Central memory CD8-positive, alpha-beta T cell (primary cell): ENCODE results near the gene SIL1.

Experiments
- ATAC-seq: fragments of 150-1000 bp; cut with Tn5 transposase; replicated peaks from 2 replicates; pipeline ENCODE4 v1.10.0; 2022; ENCODE audit warnings: mild to moderate bottlenecking, moderate FRiP score, moderate number of reproducible peaks; ENCODE audit not compliant: poor library complexity, severe bottlenecking; ENCODE audit errors: extremely low read depth
- DNase-seq, 2 donors: peaks; one replicate each; pipeline ENCODE4 v3.0.0; 2021; ENCODE audit warnings: low spot score in 2 of 2
- H3K27ac Mint-ChIP-seq: one replicate; pipeline ENCODE4 v1.8.0; 2022; ENCODE audit warnings: low read depth, mild to moderate bottlenecking, moderate library complexity, mixed read lengths
- H3K27me3 Mint-ChIP-seq: one replicate; pipeline ENCODE4 v1.8.0; 2022; ENCODE audit warnings: mixed read lengths
- H3K36me3 Mint-ChIP-seq: one replicate; pipeline ENCODE4 v1.8.0; 2022; ENCODE audit warnings: mild to moderate bottlenecking, moderate library complexity, mixed read lengths; ENCODE audit not compliant: insufficient read depth
- H3K4me1 Mint-ChIP-seq: one replicate; pipeline ENCODE4 v1.8.0; 2022; ENCODE audit warnings: mixed read lengths
- H3K4me3 Mint-ChIP-seq: one replicate; pipeline ENCODE4 v1.8.0; 2022; ENCODE audit warnings: mild to moderate bottlenecking, moderate library complexity, mixed read lengths
- H3K9me3 Mint-ChIP-seq: one replicate; pipeline ENCODE4 v1.8.0; 2022; ENCODE audit warnings: mixed read lengths

SIL1 gene

DNA sequence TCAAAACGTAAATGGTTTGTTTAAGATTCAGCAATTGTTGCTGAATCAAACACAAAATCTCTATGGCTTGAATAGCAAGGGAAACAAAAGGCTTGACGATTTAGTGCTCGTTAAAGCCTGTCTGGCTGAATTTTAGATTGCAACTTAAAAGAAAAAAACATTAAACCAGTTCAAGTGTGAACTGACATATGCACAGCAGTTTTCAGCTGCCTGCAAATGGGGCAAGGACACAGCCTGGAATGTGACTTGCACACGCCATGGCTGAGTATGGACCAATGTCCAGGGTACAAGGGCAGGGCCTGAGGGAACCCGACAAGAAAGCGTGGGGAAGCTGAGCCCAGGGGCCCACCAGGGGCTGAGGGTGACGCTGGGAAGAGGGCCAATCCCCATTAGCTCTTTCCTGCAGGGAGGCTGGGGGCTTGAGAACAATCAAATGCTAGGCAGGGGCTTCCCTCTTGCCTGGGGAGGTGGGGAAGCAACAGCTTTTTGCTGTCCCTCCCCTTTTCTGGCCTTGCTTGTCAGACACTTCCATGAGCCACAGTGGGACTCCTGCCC lies 233.4 kb downstream of the SIL1 start:
- Mint-ChIP-seq H3K9me3 (no peaks in the 10 kb centered on the region), H3K27ac (no peak overlapping the region), H3K36me3 (peaks cover under 1% of the 10 kb centered on the region), H3K4me1 (peaks cover 1% of the 10 kb centered on the region), H3K27me3 (no peaks in the 10 kb centered on the region), H3K4me3 (no peak overlapping the region)
- DNase-seq = no peak
- no peak for ATAC-seq

GRCh38 chr5:138963763-138964371 lies 234.3 kb downstream of the SIL1 start:
- no peaks in the 10 kb centered on the region for H3K27me3 Mint-ChIP-seq
- no peak overlapping the region for H3K4me3 Mint-ChIP-seq
- ATAC-seq (no peak), DNase-seq (no peak)
- peaks cover 2% of the 10 kb centered on the region for H3K36me3 Mint-ChIP-seq
- H3K9me3 Mint-ChIP-seq = no peaks in the 10 kb centered on the region
- H3K4me1 Mint-ChIP-seq = no peaks in the 10 kb centered on the region
- no peak overlapping the region for H3K27ac Mint-ChIP-seq

- H3K4me3 Mint-ChIP-seq = no peak overlapping the region
- H3K36me3 Mint-ChIP-seq = peaks cover 3% of the 10 kb centered on the region
- no peaks in the 10 kb centered on the region for H3K9me3 Mint-ChIP-seq
- no peak for DNase-seq
- ATAC-seq = no peak
- no peaks in the 10 kb centered on the region for H3K4me1 Mint-ChIP-seq
- H3K27me3 Mint-ChIP-seq = no peaks in the 10 kb centered on the region
- no peak overlapping the region for H3K27ac Mint-ChIP-seq
Measured at GRCh38 chr5:138962614-138963370, 235.4 kb downstream of the SIL1 start.

DNA sequence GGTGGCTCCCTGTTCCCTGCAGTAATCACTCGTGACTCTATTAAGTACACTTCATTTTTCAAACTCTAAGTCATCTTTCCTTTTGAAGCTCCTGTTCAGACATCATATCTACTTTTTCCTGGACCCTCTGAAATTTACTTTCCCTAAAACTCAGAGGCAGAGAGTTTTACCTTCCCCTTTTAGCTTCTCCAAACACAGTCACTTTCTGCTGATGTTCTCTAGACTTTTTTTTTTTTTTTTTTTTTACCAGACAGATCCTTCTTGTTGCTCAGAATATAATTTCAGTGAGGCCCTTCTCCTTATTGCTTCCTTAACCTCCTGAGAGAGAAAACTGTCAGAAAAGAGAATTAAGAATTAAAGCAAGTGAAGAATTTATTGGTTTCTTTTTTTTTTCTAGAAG lies 236.4 kb downstream of the SIL1 start:
- no peaks in the 10 kb centered on the region for H3K9me3 Mint-ChIP-seq
- ATAC-seq = no peak
- H3K4me1 Mint-ChIP-seq = no peaks in the 10 kb centered on the region
- DNase-seq = no peak
- H3K36me3 Mint-ChIP-seq = peaks cover 4% of the 10 kb centered on the region
- H3K27me3 Mint-ChIP-seq = no peaks in the 10 kb centered on the region
- no peak overlapping the region for H3K4me3 Mint-ChIP-seq
- no peak overlapping the region for H3K27ac Mint-ChIP-seq

DNA sequence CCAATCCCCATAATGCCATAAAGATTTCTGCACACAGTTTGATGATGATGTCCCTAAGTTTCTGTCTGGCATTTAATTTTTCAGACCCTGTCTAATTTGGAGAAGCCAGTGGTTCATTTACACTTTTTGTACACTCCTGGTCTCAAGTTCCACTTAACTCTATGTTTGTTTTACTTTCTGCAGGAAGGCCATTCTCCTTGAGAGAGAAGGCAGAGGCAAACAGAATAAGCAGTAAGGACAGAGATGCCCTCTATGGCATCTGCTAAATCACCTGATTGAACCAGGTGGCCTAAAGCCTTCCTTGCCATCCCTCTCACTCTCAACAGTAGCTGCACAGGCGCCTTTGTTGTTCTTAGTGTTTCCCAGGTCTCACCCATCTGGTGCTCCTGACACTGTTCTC lies 236.9 kb downstream of the SIL1 start:
- no peaks in the 10 kb centered on the region for H3K27me3 Mint-ChIP-seq
- no peaks in the 10 kb centered on the region for H3K4me1 Mint-ChIP-seq
- H3K27ac Mint-ChIP-seq = no peak overlapping the region
- ATAC-seq = no peak
- peaks cover 4% of the 10 kb centered on the region for H3K36me3 Mint-ChIP-seq
- no peak overlapping the region for H3K4me3 Mint-ChIP-seq
- no peaks in the 10 kb centered on the region for H3K9me3 Mint-ChIP-seq
- DNase-seq = no peak

DNA sequence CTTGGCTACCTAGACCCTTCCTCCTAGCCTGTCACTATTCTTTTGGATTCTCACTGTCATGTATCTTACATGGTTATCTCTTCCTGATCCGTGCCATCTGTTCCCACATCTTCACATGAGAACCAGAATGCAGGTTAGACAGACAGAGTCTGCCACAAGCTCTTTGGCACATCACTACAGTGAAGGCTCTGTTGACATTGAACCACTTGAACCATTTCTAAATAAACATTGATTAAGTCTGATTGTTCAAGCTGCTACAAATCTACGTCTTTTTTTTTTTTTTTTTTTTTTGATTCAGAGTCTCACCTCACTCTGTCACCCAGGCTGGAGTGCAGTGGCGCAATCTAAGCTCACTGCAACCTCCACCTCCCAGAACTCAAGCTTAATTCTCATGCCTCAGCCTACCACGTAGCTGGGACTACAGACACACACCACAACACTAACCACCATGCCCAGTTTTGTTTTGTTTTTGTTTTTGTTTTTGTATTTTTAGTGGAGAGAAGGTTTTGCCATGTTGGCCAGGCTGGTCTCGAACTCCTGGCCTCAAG lies 237.9 kb downstream of the SIL1 start:
- DNase-seq = no peak
- no peak for ATAC-seq
- Mint-ChIP-seq H3K27ac (no peak overlapping the region), H3K4me1 (no peaks in the 10 kb centered on the region), H3K36me3 (peaks cover 4% of the 10 kb centered on the region), H3K9me3 (no peaks in the 10 kb centered on the region), H3K4me3 (no peak overlapping the region), H3K27me3 (no peaks in the 10 kb centered on the region)

DNA sequence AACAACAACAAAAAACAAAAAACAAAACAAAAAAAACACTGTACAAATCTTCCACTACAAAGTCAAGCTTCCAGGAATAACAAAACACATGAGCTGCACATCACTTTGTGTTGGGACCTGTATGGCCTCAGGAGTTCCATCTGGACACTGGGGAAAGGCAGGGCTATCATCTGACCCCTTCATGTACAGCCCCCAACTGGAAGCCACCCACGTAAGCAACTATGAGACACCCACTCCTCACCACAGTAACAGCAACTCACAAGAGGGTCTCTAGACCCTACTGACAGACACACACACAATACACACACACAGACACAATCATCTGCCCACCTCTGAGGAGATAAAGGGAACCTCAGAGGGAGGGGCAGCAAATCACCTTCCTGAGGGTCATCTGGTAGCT lies 241.4 kb downstream of the SIL1 start:
- DNase-seq (no peak), ATAC-seq (no peak)
- Mint-ChIP-seq H3K36me3 (peaks cover 4% of the 10 kb centered on the region), H3K4me3 (no peak overlapping the region), H3K27me3 (no peaks in the 10 kb centered on the region), H3K4me1 (peaks cover 20% of the 10 kb centered on the region), H3K9me3 (no peaks in the 10 kb centered on the region), H3K27ac (no peak overlapping the region)

GRCh38 chr5:138955671-138956295 lies 242.4 kb downstream of the SIL1 start:
- no peak for DNase-seq
- no peaks in the 10 kb centered on the region for H3K9me3 Mint-ChIP-seq
- H3K27me3 Mint-ChIP-seq = no peaks in the 10 kb centered on the region
- peaks cover 20% of the 10 kb centered on the region for H3K4me1 Mint-ChIP-seq
- H3K4me3 Mint-ChIP-seq = no peak overlapping the region
- no peak overlapping the region for H3K27ac Mint-ChIP-seq
- H3K36me3 Mint-ChIP-seq = peaks cover 4% of the 10 kb centered on the region
- no peak for ATAC-seq

DNA sequence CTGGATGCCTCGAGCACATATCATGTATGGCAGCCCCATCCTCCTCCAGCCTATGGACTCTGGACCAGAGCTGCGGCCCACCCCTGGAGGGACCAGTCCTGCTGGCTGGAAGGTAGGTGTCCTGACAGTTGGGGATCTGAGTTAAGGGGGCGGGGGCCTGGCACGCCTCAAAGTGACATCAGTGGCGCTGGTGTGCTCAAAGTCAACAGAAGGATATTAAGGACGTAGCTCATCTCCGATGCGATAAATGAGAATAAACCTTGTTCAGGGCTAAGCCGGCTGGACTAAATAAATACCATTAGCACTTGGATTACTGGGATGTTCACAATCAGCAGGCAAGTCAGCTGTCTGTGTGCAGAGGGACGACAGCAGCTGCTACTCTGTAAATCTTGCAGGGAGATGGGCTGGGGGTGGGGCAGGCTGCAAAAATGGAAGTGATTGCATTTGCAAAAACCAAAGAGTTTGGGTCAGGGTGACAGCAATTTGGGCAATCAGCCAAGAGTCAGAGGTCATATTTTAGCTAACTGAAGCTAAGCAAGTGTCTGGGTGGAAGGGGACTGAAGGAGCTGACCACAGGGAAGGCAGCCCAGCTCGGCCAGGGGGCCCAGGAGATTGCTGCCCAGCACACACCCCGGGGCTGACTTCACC lies 243.0 kb downstream of the SIL1 start:
- ATAC-seq (no peak), DNase-seq (no peak)
- no peaks in the 10 kb centered on the region for H3K9me3 Mint-ChIP-seq
- H3K27me3 Mint-ChIP-seq = no peaks in the 10 kb centered on the region
- peaks cover 4% of the 10 kb centered on the region for H3K36me3 Mint-ChIP-seq
- no peak overlapping the region for H3K4me3 Mint-ChIP-seq
- no peak overlapping the region for H3K27ac Mint-ChIP-seq
- peaks cover 20% of the 10 kb centered on the region for H3K4me1 Mint-ChIP-seq

DNA sequence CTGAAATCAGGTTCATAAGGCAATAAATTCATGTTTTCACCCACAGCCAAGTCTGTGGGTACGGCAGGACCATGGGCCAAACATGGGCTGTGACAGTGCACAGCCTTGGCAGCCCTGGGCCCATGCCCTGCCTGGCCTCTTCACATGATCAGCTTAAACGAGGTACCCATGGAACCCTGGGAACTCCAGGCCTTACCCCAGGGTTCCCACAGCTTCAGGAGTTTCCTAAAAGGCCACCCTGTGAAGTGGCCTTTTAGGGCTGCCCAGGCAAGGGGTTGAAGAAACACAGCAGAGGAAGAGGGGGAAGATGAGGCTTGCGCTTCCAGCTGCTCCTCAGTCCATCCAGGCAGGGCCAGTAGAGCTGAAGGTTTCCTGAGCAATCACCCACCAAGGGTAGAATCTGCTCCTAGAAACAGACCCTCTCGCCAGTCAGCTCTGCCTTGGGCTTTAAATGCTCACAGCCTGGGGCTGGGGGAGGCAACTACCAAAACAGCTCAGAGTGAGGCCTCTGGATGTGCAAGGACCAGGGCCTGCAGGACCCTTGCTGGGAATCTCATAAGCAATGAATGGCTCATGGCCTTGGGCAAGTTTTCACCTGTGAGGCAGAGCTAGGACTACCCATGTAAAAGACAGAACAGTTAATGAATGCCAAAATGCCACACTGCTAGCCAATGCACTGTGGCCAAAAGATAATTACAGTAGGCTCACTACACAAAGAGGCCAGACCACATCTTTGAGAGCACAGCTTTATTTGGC lies 243.7 kb downstream of the SIL1 start:
- DNase-seq (no peak), ATAC-seq (no peak)
- Mint-ChIP-seq H3K27me3 (no peaks in the 10 kb centered on the region), H3K36me3 (peaks cover 1% of the 10 kb centered on the region), H3K4me1 (peaks cover 20% of the 10 kb centered on the region), H3K27ac (no peak overlapping the region), H3K9me3 (no peaks in the 10 kb centered on the region), H3K4me3 (no peak overlapping the region)

DNA sequence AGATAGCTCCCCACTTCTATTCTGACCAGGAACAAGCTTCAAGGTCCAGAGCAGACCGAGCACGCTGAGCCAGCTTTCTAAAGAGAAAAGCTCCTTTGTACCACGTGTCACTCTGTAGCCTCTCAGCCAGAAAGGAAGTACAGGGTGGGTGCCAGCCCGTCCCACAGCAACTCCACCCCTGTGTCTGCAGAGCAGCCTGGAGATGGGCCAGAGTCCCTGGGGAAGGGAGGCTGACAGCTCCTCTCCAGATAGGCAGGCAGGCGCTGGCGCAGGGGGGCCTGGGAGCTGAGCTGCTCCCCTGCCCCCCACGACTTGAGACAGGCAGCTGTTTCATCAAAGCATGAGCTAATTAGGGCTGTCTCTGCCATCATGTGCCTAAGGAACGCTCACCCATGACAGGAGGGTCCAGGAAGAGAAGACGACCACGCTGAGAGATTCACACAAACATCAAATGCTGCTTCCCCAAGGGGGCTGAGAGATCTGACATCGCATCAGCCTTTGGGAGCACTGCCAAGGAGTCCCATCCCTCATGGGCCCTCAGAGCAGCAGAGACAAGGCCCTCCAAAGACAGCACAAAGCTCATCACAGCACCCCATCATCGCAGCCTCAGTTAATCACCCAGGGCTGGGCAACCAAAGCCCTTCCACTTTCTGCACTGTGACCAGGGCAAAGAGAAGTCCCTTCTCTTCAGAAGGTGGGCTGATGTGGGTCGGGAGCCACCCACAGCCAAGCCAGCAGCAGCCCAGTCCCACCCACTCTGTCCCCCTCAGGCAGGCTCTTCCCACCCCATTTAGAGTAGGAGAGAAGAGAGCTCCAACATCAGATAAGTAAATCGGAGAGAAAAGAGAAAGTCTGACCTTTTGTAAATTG lies 244.5 kb downstream of the SIL1 start:
- H3K4me1 Mint-ChIP-seq = peaks cover 20% of the 10 kb centered on the region
- no peaks in the 10 kb centered on the region for H3K27me3 Mint-ChIP-seq
- peaks cover 1% of the 10 kb centered on the region for H3K36me3 Mint-ChIP-seq
- H3K4me3 Mint-ChIP-seq = peak overlapping the region; percentile 18
- no peaks in the 10 kb centered on the region for H3K9me3 Mint-ChIP-seq
- DNase-seq (no peak), ATAC-seq (peak; percentile 71)
- H3K27ac Mint-ChIP-seq = peak overlapping the region; percentile 51
